ENCODE results near the gene CYBA.

CYBA gene

DNA sequence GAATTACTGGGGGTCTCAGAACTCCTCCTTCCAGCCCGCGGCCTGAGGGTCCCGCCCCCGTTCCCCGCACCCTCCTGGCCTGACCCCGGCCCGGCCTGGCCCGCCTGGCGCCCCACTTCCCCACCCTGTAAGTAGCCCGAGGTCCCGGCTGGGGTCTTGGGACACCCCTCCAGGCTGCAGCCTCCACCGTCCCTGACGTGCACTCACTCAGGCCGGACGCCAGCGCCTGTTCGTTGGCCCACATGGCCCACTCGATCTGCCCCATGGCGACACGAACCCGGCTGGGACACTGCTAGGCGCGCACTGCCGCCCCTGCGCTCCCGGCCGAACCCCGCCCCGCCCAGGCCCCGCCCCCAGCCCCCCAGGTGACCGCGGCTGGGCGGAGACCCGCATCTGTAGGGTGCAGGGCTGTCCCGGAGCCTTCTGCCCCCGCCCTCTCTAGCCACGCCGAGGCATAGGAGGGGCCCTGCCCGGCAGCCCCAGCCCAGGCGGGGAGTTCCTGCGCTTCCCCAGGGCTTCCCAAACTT lies at the start of gene CYBA:
Gene CYBA, minus strand, starts transcription at position 305 of the 527 bp plus-strand sequence. Its CDS starts 40 bp downstream, at position 265.
- peak; percentile 61 for DNase-seq (ENCODE audit: low read depth)

DNA sequence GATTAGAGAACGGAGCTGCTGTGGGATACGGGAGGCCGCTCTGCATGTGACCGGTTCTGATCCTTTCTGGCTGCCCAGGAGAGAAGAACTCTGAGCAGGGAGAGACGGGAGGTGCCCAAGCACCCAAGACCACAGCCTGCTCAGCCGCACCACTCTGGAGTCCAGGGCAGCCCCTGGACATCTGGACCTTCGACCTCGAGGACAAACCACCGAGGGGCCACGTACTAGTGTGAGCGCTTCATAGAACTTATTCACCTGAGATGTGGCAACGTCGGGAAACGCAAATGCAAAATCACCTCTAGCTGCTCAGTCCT lies 49.4 kb upstream of the CYBA start:
- DNase-seq (ENCODE audit: low read depth): no peak

DNA sequence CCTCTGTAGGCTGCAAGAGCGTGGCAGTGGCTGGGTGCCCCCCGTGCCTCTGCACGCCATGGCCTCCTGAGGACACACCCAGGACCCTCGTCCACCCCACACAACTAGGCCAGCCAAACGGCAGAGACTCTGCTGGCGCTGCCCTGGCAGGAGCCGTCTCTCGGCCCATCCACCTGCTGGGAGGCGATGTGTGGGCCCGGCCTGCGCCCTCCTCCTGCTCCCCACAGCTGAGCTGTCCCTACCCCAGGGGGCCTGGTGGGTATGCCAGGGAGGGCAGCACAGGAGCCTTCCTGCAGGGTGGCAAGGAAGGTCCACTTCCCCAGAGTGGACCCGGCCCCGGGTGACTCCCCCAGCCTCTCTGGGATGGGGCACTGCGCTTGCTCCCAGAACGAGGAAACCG lies 48.3 kb upstream of the CYBA start:
- DNase-seq (ENCODE audit: low read depth): no peak

- no peak for DNase-seq (ENCODE audit: low read depth)
Measured at GRCh38 chr16:88698646-88699045, 47.8 kb upstream of the CYBA start.

DNA sequence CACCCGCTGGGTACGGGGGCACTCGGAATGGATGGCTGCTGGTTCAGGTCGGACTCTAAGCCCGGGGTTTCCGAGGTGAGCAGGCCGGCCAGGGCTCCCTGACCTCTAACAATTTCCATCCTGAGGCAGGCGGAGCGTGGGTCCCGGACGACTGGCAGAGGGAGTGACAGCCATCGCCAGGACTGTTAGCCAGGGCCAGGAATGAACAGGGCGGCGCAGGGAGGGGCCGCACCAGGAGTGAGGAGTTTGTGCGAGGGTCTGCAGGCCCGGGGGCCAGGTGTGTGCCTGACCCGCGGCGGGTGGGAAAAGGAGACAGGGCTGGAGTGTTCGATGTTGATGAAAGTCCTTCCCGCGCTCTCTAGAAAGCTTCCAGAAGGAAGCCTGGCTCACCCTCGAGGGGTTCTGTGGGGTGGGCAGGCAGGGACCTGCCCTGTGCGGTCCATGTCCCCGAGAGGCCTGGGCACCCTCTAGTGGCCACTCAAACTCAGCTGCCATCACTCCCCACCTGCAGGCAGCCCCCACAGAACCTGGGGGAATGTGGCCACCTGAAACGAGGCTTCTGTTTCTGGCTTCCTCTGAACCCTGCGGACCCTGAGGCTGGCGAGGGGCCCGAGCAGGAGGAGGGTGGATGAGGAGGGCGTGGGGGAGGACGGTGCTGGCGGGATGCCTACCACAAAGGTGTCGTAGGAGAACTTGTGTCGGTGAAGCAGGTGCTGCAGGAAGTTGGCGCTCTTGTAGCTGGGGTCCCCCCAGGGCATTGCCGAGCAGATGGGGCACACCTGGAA lies 47.2 kb upstream of the CYBA start:
- DNase-seq (ENCODE audit: low read depth): no peak

DNA sequence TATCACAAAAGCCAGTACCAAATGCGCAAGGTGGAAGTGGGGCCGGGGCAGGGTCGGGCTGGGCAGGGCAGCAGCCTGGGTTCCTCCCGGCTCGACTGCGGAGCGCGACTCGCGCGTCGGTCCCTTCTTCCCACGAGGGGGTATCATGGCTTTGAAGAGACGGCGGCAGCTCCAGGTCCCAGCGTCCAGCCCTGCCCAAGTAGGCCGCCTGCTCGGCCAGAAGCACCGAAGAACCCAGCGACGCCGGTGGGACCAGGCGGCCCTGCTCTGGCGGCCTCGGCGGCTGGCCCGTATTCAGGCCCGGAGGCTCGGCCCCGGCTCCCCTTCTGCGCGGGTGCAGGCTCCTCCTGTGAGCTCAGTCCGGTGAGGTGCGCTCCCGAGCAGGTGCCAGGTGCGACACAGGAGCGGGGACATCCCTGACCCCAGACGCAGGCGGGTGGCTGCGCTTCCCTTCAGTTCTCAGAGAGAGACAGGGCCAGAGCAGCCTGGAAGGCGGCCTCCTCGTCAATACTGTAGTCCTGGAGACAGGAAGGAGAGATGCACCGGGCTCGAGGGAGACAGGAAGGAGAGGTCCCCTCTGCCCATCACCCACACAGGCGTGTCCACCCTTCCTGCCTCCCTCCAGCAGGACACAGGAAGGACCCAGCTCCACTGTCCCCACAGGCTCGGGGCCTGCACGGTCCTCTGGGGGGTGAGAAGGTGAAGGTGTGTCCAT lies 46.4 kb upstream of the CYBA start:
- DNase-seq (ENCODE audit: low read depth): no peak

DNA sequence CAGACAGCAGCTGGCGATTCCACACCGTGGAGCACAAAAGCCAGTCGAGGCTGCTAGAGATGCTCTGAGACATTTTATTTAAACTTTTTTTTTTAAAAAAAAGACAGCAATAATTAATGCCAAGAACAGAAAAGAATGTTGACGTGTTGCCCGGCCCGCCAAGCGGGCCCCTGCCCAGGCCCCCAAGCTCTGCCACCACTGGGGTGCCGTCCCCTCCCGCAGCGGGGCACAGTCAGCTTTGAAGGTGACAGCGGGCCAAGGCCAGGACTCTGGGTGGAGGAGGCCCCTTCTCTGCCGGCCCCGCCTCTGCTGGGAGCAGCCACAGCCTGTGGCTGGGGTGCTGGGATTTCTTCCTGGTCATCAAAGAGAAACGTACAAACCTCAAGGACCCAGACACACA lies 45.6 kb upstream of the CYBA start:
- no peak for DNase-seq (ENCODE audit: low read depth)

DNA sequence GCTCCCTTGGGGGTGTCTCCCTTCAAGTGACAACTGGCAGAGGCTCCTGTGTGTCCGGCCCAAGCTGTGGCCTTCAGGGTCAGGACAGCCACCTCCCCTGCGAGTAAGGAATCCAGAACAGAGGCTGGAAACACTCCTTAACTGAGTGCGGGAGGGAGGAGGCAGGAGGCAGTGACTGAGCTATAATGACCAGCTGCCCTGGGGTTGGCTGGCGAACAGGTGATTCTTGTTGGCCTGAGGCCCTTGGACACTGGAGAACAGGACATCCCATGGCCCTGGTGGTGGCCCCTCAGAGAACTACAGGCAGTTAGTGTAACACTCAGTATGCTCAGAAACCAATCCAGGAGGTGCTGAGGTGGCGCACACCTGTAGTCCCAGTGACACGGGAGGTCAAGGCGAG lies 44.9 kb upstream of the CYBA start:
- no peak for DNase-seq (ENCODE audit: low read depth)

- DNase-seq (ENCODE audit: low read depth): no peak
Measured at GRCh38 chr16:88695218-88695617, 44.4 kb upstream of the CYBA start.

DNA sequence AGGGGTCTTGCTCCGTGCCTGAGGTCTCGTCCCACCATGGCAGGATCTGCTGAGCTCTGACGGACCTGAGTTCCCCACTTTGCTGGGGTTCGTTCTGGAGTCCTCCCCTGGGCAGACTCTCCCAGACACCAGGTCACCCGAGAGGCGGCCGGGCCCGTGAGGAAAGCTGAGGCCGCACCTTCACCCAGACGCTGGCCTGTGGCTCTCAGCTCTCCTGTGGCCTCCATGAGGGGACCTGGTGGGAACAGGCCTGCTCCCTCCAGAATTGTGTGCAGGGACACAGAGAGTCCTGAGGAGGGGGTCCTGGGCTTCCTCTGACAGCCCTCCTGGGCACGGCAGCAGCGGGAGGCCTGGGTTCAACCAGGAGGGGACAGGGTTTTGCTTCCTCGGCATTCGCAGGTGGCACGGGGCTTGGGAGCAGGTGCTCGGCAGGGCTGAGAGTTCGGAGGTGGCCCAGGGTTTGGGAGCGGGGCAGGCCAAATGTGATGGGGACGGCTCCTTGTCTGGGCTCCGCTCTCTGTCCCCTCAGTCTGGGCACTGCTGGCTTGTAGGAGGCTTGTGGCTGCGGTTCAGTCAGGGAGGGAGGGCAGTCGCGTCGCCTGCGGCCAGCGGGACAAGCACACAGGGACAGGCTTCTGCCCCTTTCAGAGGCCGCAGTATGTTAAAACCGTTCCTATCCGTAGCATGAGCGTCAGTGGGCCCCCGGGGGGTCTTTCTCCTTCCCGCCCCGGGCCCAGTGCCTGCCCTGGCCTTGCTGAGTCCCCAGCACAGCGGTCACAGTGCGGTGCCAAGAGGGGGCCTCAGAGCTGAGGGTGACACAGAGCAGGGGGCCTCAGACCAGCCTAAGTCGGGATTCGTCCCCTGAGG lies 43.6 kb upstream of the CYBA start:
- DNase-seq (ENCODE audit: low read depth): no peak

DNA sequence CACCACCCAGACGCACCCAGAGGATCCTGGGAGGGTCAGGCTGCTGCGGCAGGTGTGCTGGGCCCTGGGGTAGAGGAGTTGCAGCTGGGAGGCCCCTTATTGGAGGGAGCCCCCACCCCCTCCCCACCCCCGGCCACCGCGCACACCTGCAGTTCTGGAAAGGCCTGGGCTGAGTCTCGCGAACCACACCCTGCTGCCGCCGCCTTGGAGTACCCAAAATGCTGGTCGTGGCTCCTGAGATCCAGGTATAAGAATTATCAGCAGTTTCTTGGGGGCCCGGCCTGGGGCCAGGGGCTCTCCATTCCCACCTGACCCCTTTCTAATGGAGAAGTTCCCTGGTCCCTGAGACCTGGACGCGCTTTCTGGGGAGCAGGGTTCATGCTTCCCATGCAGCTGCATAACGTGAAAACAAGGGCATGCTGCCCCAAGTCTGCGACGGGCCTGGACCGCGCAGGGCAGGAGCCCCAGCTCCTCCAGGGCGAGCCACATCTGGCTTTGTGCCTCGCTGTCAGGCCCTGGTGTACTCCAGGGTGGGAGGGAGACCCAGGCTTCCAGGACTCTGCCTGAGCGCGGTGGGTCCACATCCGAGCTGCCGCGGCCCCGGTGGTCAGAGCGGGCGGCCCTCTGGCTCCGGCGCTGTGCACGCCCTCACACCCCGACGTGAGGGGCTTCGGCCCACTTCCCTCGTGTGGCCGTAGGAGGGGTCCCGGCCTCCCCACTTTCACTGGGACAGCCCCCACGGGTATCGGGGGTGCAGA lies 42.7 kb upstream of the CYBA start:
- DNase-seq (ENCODE audit: low read depth): no peak

DNA sequence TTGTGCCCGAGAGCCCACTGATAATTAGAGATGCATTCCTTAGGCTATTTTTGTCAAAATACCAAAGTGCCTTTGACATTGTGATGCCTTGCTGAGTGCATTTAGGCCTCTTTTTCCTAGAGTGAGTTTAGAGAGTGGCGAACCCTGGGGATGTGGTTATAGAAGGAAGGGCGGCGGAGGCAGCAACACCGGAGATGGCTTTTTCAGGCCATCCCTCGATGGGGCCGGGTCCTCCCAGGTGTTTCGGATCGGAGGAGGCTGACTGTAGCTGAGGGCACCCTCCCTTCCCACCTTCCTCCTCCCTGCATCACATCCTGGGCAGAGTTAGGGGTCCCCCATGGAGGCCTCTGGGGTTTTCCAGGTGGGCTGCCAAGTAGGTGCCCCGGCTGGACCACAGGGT lies 42.0 kb upstream of the CYBA start:
- DNase-seq (ENCODE audit: low read depth): no peak

- no peak for DNase-seq (ENCODE audit: low read depth)
Measured at GRCh38 chr16:88691924-88692560, 41.2 kb upstream of the CYBA start.

- DNase-seq (ENCODE audit: low read depth): no peak
Measured at GRCh38 chr16:88691129-88691813, 40.4 kb upstream of the CYBA start.

DNA sequence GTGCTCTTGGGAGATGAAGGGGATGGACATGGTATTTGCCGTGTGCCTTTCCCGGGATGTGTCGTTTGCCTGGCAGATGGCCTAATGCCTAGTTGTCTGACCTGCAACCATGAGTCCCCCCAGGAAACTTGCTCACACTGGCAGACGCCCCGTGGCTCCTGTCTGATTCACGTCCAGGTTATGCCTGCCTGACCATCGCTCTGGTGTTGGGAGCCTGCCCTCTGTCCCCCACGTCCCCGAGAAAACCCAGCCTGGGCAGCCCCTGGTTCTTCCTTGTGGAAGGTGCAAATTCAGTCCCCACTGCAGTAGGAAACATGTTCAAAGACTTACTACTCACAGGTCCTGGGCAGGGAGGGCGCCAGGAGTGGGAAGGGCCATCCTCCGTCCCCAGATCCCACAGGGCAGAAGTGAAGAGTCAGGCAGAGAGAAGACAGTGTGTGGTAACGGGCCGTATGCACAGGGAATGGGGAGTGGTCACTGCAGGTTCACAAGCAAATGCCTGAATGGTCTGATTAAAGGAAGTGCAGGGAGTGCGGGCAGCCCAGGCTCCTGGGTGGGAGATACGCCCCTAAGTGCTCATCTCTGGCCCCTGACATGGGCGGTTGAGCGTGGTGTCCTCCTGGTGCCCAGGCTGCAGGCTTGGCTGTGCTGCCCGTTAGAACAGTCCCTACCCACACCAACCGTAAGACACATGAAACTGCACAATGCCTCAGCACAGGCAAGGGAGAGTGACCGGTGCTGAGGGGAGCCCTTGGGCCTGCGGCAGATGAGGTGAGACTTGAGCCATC lies 39.7 kb upstream of the CYBA start:
- no peak for DNase-seq (ENCODE audit: low read depth)

GRCh38 chr16:88688013-88688778 lies 37.3 kb upstream of the CYBA start:
- no peak for DNase-seq (ENCODE audit: low read depth)

DNA sequence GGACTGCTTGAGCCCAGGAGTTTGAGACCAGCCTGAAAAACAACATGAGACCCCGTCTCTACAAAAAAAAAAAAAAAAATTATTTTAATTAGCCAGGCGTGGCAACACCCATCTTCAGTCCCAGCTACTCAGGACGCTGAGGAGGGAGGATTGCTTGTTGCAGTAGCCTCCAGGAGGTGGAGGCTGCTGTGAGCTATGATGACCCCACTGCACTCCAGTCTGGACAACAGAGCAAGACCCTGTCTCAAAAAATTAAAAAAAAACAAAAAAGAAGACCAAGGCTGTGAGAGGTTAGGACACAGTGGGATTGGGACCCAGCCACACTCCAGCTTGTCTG lies 36.8 kb upstream of the CYBA start:
- DNase-seq (ENCODE audit: low read depth): no peak

DNA sequence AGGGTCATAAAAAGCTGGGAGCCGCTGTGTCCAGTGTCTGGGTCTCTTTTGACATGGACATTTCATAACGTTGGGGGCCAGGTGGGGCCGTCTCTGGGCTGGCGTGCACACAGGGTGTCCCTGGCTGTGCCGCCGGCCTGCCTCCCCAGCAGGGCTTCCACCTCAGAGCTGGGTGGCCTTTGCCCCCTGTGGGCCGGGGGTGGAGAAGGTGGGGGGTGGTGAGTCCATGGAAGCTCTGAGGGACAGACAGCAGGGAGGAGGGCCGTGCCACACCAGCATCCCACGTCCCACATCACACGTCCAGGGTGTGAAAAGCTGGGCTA lies 36.4 kb upstream of the CYBA start:
- no peak for DNase-seq (ENCODE audit: low read depth)

DNA sequence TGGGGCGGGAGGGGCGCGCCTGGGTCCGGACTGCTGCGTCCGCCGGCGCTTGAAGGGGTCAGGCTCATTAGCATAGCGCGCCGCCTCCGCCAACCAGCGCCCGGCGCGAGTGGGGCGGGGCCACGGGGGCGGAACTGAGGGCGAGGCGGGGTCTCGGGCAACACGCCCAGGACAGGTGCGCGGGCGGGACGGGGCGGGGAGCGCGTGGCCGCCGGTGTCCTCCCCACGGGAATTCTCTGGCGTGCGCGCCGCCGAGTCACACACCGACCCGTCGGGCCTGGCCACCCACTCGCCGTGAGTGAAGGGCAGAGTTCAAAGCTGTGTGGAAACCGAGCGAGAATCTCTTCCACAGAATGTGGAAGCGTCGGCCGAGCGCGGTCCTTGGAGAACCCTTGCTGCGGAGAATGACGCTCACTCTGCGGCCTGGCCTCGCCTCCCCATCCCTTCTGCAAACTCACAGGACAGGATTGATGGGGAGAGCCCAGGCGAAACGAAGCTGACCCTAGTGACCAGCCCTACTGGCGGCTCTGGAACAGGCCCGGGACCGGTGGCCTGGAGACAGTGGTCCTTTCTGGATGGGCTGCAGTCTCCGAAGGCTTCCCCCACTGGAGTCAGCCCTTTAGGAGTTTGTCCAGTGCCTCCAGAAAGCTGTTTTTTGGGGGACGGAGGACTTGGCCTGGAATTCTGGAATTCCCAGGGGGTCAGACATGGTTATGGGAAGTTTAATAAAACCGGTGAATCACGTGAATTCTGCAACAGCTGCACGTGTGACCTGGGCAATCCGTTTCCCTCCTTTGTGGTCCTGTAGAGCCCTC lies 35.8 kb upstream of the CYBA start, which contains the start of gene SNAI3:
Gene SNAI3, minus strand, starts transcription at position 69 of the 815 bp plus-strand sequence. CDS start 101 bp downstream, outside the sequence.
- DNase-seq (ENCODE audit: low read depth): peak; percentile 71
